PC-3 (cell line): ENCODE data around the gene MARK2. TPM values are rescaled to one million over a fixed set of nuclear protein-coding genes. Genes with fewer than 3 reads are reported as not detected.

Experiments
- ATAC-seq: fragments of 200-7000 bp; cut with Tn5 transposase; 2 replicates; pipeline ENCODE4 v1.9.1; 2020; ENCODE audit warnings: mild to moderate bottlenecking, moderate library complexity
- BruUV-seq: library from RNA; stranded (reverse); fragments of 400-500 nt; replicated peaks from 2 replicates; lab custom pipeline; 2021; lab: Mats Ljungman, UMichigan
- CTCF ChIA-PET: fragments of 300-600 bp; sonication (Branson Sonifier 250); formaldehyde crosslinking; loops from one replicate; lab custom pipeline; 2022; ENCODE audit warnings: antibody characterized with exemption; lab: Charles Lee
- POLR2A ChIA-PET: fragments of 300-600 bp; sonication (Branson Sonifier 250); formaldehyde crosslinking; loops from one replicate; lab custom pipeline; 2022; ENCODE audit warnings: antibody characterized with exemption; ENCODE audit not compliant: unreplicated experiment; lab: Charles Lee
- DNase-seq: peaks from one replicate; pipeline ENCODE4 v3.0.0-alpha.2; 2015
- H2AFZ ChIP-seq: fragments of 300-600 bp; sonication (generic); 2 replicates; pipeline ENCODE4 v1.6.0; 2016; ENCODE audit warnings: antibody characterized with exemption, low read length
- H3F3A ChIP-seq: fragments of 300-600 bp; sonication (generic); one replicate; pipeline ENCODE4 v1.6.0; 2017; ENCODE audit warnings: antibody characterized with exemption, low read length, control low read depth, mild to moderate bottlenecking; ENCODE audit not compliant: unreplicated experiment
- H3K27ac ChIP-seq: fragments of 300-600 bp; sonication (generic); 2 replicates; pipeline ENCODE4 v1.5.1; 2016; ENCODE audit warnings: mild to moderate bottlenecking, low read length
- H3K27me3 ChIP-seq: fragments of 300-600 bp; sonication (generic); 2 replicates; pipeline ENCODE4 v1.6.1; 2016; ENCODE audit warnings: low read length, mixed read lengths
- H3K36me3 ChIP-seq: fragments of 300-600 bp; sonication (generic); 2 replicates; pipeline ENCODE4 v1.6.1; 2016; ENCODE audit warnings: low read depth, mixed run types, low read length, mixed read lengths
- H3K4me1 ChIP-seq: fragments of 300-600 bp; sonication (generic); 2 replicates; pipeline ENCODE4 v1.5.1; 2016; ENCODE audit warnings: low read length; ENCODE audit not compliant: insufficient read depth
- H3K4me2 ChIP-seq: fragments of 300-600 bp; sonication (generic); 2 replicates; pipeline ENCODE4 v1.6.0; 2016; ENCODE audit warnings: low read length
- H3K4me3 ChIP-seq: fragments of 300-600 bp; sonication (generic); 2 replicates; pipeline ENCODE4 v1.5.1; 2016; ENCODE audit warnings: mild to moderate bottlenecking, low read length, mixed read lengths
- H3K79me2 ChIP-seq: fragments of 300-600 bp; sonication (generic); 2 replicates; pipeline ENCODE4 v1.6.1; 2017; ENCODE audit warnings: low read length, mixed read lengths
- H3K9ac ChIP-seq: fragments of 300-600 bp; sonication (generic); 2 replicates; pipeline ENCODE4 v1.6.0; 2016; ENCODE audit warnings: mild to moderate bottlenecking, low read length
- H3K9me2 ChIP-seq: fragments of 300-600 bp; sonication (generic); replicated peaks from 2 replicates; pipeline ENCODE4 v1.6.1; 2016; ENCODE audit warnings: mixed run types, low read length, mixed read lengths
- H3K9me3 ChIP-seq: fragments of 300-600 bp; sonication (generic); 2 replicates; pipeline ENCODE4 v1.6.1; 2016; ENCODE audit warnings: low read length, mixed read lengths
- H4K20me1 ChIP-seq: fragments of 300-600 bp; sonication (generic); 2 replicates; pipeline ENCODE4 v1.6.1; 2016; ENCODE audit warnings: low read length, mixed read lengths
- CTCF ChIP-seq: fragments of 300-600 bp; sonication (generic); conservative IDR thresholded peaks from 2 replicates; pipeline ENCODE4 v1.5.1; 2017; ENCODE audit warnings: antibody characterized with exemption, low read depth, mild to moderate bottlenecking, low read length
- EZH2 ChIP-seq: fragments of 300-600 bp; sonication (generic); IDR thresholded peaks from one replicate; pipeline ENCODE4 v1.6.1; 2017; ENCODE audit warnings: antibody characterized with exemption, mild to moderate bottlenecking, low read length; ENCODE audit not compliant: unreplicated experiment
- EZH2phosphoT487 ChIP-seq: fragments of 300-600 bp; sonication (generic); IDR thresholded peaks from 2 replicates; pipeline ENCODE4 v1.6.1; 2018; ENCODE audit warnings: mild to moderate bottlenecking, antibody characterized with exemption, low read length, borderline replicate concordance
- intact Hi-C: fragments of 100-400 bp; cut with micrococcal nuclease; formaldehyde crosslinking; loops from 2 replicates; pipeline ENCODE4 v1.9.0; 2023
- total RNA-seq: library from RNA; depleted of rRNA; stranded (reverse); fragments of >200 nt; gene quantifications from 2 replicates; pipeline ENCODE4 v1.2.3, GENCODE V29; 2014

The MARK2 gene
- total RNA-seq, 1 experiment from 2014 or later, result 60.1 TPM

DNA sequence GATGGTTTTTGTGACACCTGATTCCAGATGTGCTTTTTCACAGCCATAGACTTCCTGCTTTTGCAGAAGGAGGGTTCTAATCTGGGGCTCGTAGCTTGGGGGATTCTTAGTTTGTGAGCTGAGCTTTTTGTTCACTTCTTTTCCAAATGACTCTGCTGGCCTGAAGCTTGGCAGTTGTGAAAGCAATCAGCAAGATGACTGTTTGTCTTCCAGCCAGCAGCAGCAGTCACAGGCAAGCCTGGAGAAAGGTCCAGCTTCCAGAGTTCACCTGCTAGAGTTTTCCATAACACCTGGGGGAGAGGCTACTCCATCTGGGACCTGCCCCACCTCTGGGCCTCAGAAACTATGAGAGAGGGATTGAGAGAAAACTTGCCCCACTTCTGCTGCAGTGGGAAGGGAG lies 4.1 kb downstream of the MARK2 start:
- H3K27ac ChIP-seq, result no peak overlapping the region
- ATAC-seq (no peak), DNase-seq (no peak)
- peaks cover 68% of the 10 kb centered on the region for H4K20me1 ChIP-seq
- H3F3A ChIP-seq, result peaks cover 9% of the 10 kb centered on the region
- 0 out of 2 replicates have a peak overlapping the region, but pooled peaks have one; percentile 13 for H3K4me3 ChIP-seq
- no peaks in the 10 kb centered on the region for H3K9me2 ChIP-seq
- H3K9me3 ChIP-seq, result no peaks in the 10 kb centered on the region
- intact Hi-C loops, result no loop called here
- peaks cover 8% of the 10 kb centered on the region; the same call in 1 of the 2 replicates for H3K36me3 ChIP-seq
- POLR2A ChIA-PET, result no interaction called here
- H3K4me1 ChIP-seq, result peaks cover 64% of the 10 kb centered on the region
- no peak overlapping the region for H2AFZ ChIP-seq
- H3K79me2 ChIP-seq, result peaks cover 89% of the 10 kb centered on the region
- TF ChIP-seq EZH2 (no peak), CTCF (no peak), EZH2phosphoT487 (no peak)
- no peak overlapping the region for H3K9ac ChIP-seq
- peak overlapping the region; percentile 94 for H3K4me2 ChIP-seq
- CTCF ChIA-PET, result interaction anchor here (1.0 kb wide), 1 partner anchor 29 kb away, joined by 9 read pairs; no protein-coding TSS in a partner anchor
- BruUV-seq, result no TSS peak
- no peaks in the 10 kb centered on the region for H3K27me3 ChIP-seq

GRCh38 chr11:63844836-63845235 lies 5.9 kb downstream of the MARK2 start:
- H3K9me3 ChIP-seq, result no peaks in the 10 kb centered on the region
- intact Hi-C loops, result no loop called here
- ChIA-PET POLR2A (no interaction called here), CTCF (interaction anchor here (1.5 kb wide), 1 partner anchor 28 kb away, joined by 5 read pairs; no protein-coding TSS in a partner anchor)
- peaks cover 9% of the 10 kb centered on the region for H3F3A ChIP-seq
- no peaks in the 10 kb centered on the region for H3K9me2 ChIP-seq
- H3K27ac ChIP-seq, result peak overlapping the region; percentile 25
- BruUV-seq, result no TSS peak
- H3K79me2 ChIP-seq, result peaks cover 100% of the 10 kb centered on the region
- peak overlapping the region; percentile 12; the same call in 1 of the 2 replicates for H3K4me2 ChIP-seq
- H2AFZ ChIP-seq, result no peak overlapping the region
- no peak for TF ChIP-seq EZH2
- H3K36me3 ChIP-seq, result peaks cover 8% of the 10 kb centered on the region; the same call in 1 of the 2 replicates
- peaks cover 64% of the 10 kb centered on the region for H4K20me1 ChIP-seq
- no peak overlapping the region for H3K4me3 ChIP-seq
- H3K9ac ChIP-seq, result no peak overlapping the region
- no peaks in the 10 kb centered on the region for H3K27me3 ChIP-seq
- ATAC-seq, result no peak
- no peak for DNase-seq
- peaks cover 62% of the 10 kb centered on the region for H3K4me1 ChIP-seq

GRCh38 chr11:63845303-63845702 lies 6.4 kb downstream of the MARK2 start:
- no peak for TF ChIP-seq EZH2phosphoT487
- no peak for TF ChIP-seq EZH2
- no peak for TF ChIP-seq CTCF
- H3K4me2 ChIP-seq, result peak overlapping the region; percentile 30; the same call in 1 of the 2 replicates
- peak; percentile 77 for DNase-seq
- intact Hi-C loops, result no loop called here
- peaks cover 61% of the 10 kb centered on the region for H3K4me1 ChIP-seq
- H2AFZ ChIP-seq, result no peak overlapping the region
- no peaks in the 10 kb centered on the region for H3K9me3 ChIP-seq
- H3K9me2 ChIP-seq, result no peaks in the 10 kb centered on the region
- peak overlapping the region; percentile 25 for H3K27ac ChIP-seq
- CTCF ChIA-PET, result interaction anchor here (1.5 kb wide), 1 partner anchor 27 kb away, joined by 5 read pairs; no protein-coding TSS in a partner anchor
- H4K20me1 ChIP-seq, result peaks cover 59% of the 10 kb centered on the region
- POLR2A ChIA-PET, result interaction anchor here (0.6 kb wide), 1 partner anchor 130 kb away, joined by 3 read pairs; no protein-coding TSS in a partner anchor
- ATAC-seq, result peak; percentile 64
- no TSS peak for BruUV-seq
- no peaks in the 10 kb centered on the region for H3K27me3 ChIP-seq
- peaks cover 9% of the 10 kb centered on the region for H3F3A ChIP-seq
- H3K79me2 ChIP-seq, result peaks cover 99% of the 10 kb centered on the region
- no peak overlapping the region for H3K9ac ChIP-seq
- peaks cover 8% of the 10 kb centered on the region; the same call in 1 of the 2 replicates for H3K36me3 ChIP-seq
- H3K4me3 ChIP-seq, result no peak overlapping the region
